HG03558 (cell line): ENCODE results near the gene CYP4B1.

Source experiments
- ATAC-seq: cut with Tn5 transposase; IDR thresholded peaks from one replicate; pipeline ENCODE4 v1.9.1; 2021; ENCODE audit warnings: moderate number of reproducible peaks; ENCODE audit not compliant: unreplicated experiment; ENCODE audit errors: extremely low read depth

Gene CYP4B1

DNA sequence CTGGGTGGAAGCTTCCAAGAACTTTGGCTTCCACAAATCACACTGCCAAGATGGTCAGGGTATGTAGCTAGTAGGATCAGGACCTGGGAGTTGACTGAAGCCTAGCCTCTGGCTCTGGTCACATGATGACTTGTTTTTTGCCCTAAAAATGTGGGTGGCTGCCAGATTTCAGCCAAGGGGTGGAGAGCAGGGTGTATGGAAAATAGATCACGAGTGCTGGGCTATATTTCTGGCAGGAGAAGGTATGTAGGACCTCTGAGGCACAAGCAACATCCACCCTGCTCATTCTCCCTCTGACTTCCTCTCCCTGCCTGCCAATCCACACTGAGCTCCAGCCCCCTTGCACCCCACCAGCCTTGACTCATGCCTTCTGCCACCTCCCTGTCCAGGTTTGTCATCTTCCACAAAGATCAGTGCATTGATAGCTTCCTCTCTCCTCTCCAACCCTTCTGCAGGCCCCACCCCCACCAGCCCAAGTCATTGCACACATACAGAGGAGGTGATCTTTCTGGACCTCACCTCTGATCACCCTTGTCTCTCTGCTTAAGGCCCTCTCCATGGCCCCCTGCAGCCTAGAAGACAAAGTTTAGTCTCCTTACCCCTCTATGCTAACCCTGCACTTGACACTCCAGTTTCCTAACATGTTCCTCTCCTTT lies 8.3 kb upstream of the CYP4B1 start:
- ATAC-seq: no peak

DNA sequence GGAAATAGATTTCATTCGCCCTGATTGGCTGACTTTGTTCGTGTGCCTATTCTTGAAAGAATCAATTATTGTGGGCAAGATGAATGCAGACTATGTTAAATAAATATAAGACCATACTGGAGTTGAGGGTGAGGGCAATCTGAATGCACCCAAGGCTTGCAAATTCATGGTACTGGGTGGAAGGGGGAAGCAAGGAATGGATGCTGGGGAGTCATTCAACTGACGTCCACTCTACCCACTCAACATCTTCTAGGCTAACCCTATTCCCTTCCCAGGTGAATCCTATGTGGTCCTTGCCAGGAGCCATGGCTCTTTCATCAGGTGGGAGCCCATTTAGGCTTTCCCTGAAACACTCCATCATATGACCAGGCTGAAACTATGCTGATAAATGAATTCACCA lies 5.7 kb upstream of the CYP4B1 start:
- ATAC-seq: no peak

DNA sequence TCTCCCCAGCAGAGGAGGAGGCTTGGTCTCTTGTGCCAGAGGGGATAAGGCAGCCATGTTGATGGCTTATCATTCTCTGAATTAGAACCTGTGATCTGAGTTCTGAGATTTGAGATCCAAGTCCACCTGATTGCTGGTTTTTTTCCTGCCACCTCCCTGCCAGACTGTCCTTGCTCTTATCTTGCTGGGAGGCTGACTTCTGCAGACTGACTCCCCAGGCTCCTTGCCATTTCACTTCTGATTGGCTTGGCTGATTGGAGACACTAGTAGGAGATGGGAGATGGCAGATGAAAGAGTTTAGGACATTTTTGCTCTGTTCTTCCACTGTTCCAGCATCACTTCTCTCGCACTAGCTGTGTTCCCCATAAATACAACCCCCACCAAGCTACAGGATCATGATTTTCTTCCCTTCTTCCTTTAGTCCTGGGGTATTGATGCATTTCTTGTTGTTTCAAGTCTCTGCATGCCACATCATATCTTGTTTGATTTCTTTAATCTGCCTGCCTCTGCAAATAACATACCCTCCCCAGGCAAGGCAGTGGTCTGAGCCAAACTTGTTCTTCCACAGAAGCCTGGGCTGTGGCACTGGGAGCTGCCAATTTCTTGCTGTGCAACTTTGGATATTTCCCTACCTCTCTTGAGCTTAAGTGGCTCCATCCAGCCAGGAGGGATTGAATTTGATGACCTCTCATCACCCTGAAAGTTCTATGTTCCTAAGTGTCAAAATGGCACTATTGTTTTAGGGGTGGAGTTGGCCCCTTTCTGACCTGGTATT lies 963 bp upstream of the CYP4B1 start:
- ATAC-seq: no peak

- ATAC-seq: no peak
These were observed 1.9 kb downstream of the CYP4B1 start for GRCh38 chr1:46800742-46801141.

- no peak for ATAC-seq
These were observed 2.6 kb downstream of the CYP4B1 start for GRCh38 chr1:46801323-46802055.

GRCh38 chr1:46802081-46802480 lies 3.2 kb downstream of the CYP4B1 start:
- ATAC-seq: no peak

- ATAC-seq: no peak
These were observed 4.2 kb downstream of the CYP4B1 start for GRCh38 chr1:46802901-46803574.

DNA sequence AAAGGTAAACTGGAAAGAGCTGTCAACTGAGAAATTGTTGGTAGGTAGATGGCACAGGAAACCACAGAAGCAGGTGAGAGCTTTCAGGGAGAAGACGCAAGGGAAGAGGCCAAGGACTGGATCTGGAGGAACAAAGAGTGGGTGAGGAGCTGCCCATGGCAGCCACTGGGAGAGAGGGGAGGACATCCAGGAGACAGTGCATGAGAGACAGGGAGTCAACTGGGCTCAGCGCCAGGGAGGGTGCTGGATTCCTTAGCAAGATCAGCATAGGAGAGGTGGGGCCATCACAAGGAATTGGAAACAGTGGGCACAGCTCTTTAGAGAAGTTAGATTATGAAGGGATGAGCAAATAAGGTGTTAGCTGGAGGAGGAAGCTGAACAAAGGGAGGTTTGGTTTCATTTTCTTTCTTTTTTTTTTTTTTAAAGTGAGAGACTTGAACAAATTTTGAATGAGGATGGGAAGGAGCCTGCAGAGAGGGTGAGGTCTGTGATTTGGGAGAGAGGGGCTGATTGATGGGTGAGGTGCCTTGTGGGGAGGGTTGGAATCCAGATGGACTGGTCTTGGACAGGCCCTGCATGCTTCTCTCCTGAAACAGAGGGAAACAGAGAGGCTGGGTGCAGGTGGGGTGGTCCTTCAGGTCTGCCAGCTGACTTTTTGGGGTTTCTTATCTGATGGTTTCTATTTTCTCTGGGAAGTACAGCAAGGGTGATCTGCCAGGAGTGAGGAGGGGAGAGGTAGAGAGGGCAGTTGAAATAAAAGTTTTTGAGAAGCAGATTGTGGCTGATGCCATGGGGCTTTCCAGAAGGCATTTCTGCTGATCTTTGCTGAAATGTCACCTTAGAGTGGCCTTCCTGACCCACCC lies 5.4 kb downstream of the CYP4B1 start:
- no peak for ATAC-seq

- ATAC-seq: no peak
These were observed 6.1 kb downstream of the CYP4B1 start for GRCh38 chr1:46804926-46805325.

DNA sequence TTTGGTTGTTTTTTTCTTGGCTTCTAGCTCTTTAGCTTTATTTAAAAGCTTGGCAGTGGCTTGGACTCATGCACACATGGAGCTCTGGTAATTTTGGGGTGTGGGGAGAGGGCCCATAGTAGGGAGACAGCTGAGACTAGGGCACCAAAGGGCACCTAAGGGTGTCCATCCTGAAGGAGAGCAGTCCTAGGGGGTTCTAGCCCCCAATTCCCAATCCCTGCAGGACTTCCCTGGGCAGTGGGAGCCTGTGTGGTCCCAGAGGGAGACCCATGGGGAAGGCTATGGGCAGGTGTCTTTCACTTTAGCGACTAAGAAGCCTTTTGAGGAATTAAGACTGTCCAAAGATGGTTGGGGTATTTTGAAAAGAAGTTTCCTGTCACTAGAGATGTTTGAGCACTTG lies 6.9 kb downstream of the CYP4B1 start:
- no peak for ATAC-seq

GRCh38 chr1:46806196-46807020 lies 7.6 kb downstream of the CYP4B1 start:
- no peak for ATAC-seq

GRCh38 chr1:46807046-46807972 lies 8.5 kb downstream of the CYP4B1 start:
- ATAC-seq: no peak

GRCh38 chr1:46809071-46809470 lies 10.2 kb downstream of the CYP4B1 start:
- ATAC-seq: no peak

DNA sequence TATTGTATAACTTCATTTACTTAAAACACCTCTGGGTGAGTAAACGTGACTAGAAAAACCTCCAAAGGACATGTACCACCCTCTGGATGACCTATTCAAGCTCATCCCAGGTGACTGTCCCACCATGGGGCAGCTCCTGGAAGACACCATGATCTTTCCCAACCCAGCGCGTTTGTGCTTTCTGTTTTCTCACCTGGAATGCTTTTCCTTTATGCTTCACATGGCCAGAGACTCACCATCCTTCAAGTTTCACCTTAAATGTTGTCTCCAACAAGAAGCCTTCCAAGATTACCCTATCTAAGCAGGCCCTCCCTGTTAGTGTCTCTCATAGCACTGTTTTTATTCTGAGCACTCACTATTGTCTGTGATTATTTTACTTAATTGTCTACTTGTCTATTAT lies 11.1 kb downstream of the CYP4B1 start:
- no peak for ATAC-seq

- no peak for ATAC-seq
These were observed 11.8 kb downstream of the CYP4B1 start for GRCh38 chr1:46810596-46810995.

DNA sequence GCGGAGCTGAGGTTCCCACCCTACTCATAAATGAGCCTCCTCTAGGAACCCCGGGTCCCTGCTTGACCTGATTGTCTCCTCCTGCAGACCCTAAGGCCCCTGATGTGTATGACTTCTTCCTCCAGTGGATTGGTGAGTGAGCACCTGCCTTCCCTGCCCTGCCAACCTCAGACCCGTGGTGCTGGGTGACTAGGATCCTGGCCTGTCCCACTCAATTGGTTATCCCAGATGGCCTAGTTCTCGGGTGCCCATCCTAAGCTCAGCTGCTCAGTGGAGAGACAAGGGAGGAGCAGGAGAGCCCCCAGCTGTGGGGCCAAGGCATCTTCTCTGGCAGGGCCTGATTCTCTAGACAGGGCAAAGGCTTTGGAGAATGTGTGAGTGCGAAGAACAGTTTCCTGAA lies 12.2 kb downstream of the CYP4B1 start:
- no peak for ATAC-seq

GRCh38 chr1:46812065-46812963 lies 13.5 kb downstream of the CYP4B1 start:
- ATAC-seq: no peak
